ENCODE results near the gene PIAS1.

Gene PIAS1

DNA sequence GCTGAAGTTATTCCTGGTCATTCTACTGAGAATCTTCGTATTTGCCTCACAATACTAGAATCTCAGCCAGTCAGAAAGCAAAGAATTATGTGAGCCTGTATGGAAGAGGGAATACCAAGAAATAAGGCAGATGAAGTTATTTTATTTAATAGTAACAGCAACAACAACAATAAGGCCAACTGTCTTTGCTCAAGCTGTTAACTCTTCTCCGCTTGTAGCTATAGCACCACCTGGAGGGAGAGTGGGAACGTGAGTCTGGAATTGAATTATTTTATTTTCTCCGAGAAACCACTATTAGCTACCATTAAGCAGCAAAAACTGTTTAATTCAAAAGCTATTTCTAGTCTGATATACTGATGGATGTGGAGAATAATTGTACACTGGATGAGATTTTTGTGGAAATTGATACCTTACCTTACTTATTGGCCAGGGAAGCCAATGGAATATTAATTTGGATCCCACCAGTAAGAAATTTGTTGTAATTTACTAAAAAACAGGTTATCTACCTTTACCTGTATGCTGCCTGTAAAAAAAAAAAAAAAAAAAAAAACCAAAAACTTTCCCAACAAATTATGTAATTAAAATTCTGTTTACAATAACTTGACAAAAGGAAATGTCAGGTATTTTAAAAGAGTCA is 100.9 kb downstream of the PIAS1 start:
- Histone ChIP-seq H3F3A (ENCODE audit: insufficient read depth, low read length) (peaks cover 10% of the 10 kb centered on the region; the same call in 1 of the 2 replicates), H3K9me2 (replicated peaks; ENCODE audit: insufficient read depth, low read length) (no peaks in the 10 kb centered on the region), H3K27ac (ENCODE audit: low read length) (no peak overlapping the region), H3K9ac (ENCODE audit: low read length) (no peak overlapping the region), H4K20me1 (ENCODE audit: insufficient read depth, low read length) (no peaks in the 10 kb centered on the region), H3K36me3 (replicated peaks; ENCODE audit: insufficient read depth, low read length) (peaks cover 4% of the 10 kb centered on the region; the same call in 1 of the 2 replicates), H2AFZ (ENCODE audit: low read length) (no peak overlapping the region), H3K4me2 (ENCODE audit: low read depth, low read length) (no peak overlapping the region), H3K79me2 (ENCODE audit: low read length) (peaks cover 31% of the 10 kb centered on the region), H3K27me3 (replicated peaks; ENCODE audit: insufficient read depth, low read length) (no peaks in the 10 kb centered on the region), H3K4me1 (ENCODE audit: low read length) (peaks cover 18% of the 10 kb centered on the region), H3K4me3 (ENCODE audit: low read length) (no peak overlapping the region), H3K9me3 (replicated peaks; ENCODE audit: insufficient read depth, low read length) (no peaks in the 10 kb centered on the region)
- peak; percentile 61 for DNase-seq
- TF ChIP-seq, protein P1, sequence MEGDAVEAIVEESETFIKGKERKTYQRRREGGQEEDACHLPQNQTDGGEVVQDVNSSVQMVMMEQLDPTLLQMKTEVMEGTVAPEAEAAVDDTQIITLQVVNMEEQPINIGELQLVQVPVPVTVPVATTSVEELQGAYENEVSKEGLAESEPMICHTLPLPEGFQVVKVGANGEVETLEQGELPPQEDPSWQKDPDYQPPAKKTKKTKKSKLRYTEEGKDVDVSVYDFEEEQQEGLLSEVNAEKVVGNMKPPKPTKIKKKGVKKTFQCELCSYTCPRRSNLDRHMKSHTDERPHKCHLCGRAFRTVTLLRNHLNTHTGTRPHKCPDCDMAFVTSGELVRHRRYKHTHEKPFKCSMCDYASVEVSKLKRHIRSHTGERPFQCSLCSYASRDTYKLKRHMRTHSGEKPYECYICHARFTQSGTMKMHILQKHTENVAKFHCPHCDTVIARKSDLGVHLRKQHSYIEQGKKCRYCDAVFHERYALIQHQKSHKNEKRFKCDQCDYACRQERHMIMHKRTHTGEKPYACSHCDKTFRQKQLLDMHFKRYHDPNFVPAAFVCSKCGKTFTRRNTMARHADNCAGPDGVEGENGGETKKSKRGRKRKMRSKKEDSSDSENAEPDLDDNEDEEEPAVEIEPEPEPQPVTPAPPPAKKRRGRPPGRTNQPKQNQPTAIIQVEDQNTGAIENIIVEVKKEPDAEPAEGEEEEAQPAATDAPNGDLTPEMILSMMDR (IDR thresholded peaks at IDR 0.05; ENCODE audit: low read length), result peak; percentile 83
- no peak for TF ChIP-seq EZH2 (optimal IDR thresholded peaks at IDR 0.05; ENCODE audit: low read depth, low read length)

DNA sequence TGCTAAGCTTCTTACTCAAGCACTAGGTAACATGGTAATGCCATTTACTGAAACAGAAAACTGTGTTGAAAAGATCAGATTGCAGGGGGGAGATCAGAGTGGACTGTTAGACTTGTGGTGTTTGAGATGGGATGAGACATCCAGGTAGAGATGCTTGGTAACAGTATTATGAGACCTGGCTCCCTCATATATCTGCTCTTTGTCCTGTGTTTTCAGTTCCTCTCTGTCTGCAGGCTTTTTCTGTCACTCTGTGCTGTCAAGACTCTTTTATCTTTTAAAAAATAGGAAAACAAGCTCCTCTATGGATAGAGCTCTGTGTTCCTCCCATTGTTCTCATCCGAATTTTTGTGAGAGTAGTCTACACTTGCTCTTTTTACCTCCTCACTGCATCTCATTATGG is 103.0 kb downstream of the PIAS1 start:
- Histone ChIP-seq H2AFZ (ENCODE audit: low read length) (no peak overlapping the region), H3K36me3 (replicated peaks; ENCODE audit: insufficient read depth, low read length) (peaks cover 4% of the 10 kb centered on the region; the same call in 1 of the 2 replicates), H3K4me3 (ENCODE audit: low read length) (no peak overlapping the region), H3K79me2 (ENCODE audit: low read length) (peaks cover 33% of the 10 kb centered on the region), H3K9ac (ENCODE audit: low read length) (no peak overlapping the region), H3K4me2 (ENCODE audit: low read depth, low read length) (no peak overlapping the region), H3K9me2 (replicated peaks; ENCODE audit: insufficient read depth, low read length) (no peaks in the 10 kb centered on the region), H3K4me1 (ENCODE audit: low read length) (peaks cover 12% of the 10 kb centered on the region), H3K9me3 (replicated peaks; ENCODE audit: insufficient read depth, low read length) (no peaks in the 10 kb centered on the region), H3F3A (ENCODE audit: insufficient read depth, low read length) (peaks cover 10% of the 10 kb centered on the region; the same call in 1 of the 2 replicates), H3K27me3 (replicated peaks; ENCODE audit: insufficient read depth, low read length) (no peaks in the 10 kb centered on the region), H3K27ac (ENCODE audit: low read length) (no peak overlapping the region), H4K20me1 (ENCODE audit: insufficient read depth, low read length) (no peaks in the 10 kb centered on the region)
- TF ChIP-seq EZH2phosphoT487 (IDR thresholded peaks at IDR 0.05; ENCODE audit: low read length) (no peak), EZH2 (optimal IDR thresholded peaks at IDR 0.05; ENCODE audit: low read depth, low read length) (no peak)
- TF ChIP-seq, protein P1 (IDR thresholded peaks at IDR 0.05; ENCODE audit: low read length), result no peak
- no peak for DNase-seq

DNA sequence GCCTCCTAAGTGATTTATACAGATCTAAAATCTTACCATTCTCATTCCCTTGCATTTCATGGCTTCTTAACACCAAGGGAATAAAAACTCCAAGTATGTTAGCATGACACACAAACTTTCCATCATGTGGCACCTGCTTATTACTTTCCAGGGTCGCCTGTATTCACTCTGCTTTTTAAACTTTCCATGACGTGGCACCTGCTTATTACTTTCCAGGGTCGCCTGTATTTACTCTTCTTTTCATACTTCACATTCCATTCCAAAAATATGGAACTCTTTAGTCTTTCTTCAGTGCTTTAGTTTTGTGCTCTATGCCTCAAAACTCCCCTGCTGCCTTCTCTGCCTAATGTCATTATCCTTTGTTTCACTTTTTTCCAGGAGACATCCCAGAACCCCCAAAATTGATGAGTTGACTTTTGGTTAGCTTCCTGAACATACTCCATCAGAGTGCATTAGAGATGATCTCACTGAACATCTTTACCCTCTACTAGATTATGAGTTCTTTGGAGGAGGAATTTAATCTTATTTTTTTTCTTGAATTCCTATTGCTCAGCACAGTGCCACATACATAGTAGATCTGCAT is 104.0 kb downstream of the PIAS1 start:
- Histone ChIP-seq H3K27ac (ENCODE audit: low read length) (no peak overlapping the region), H3K9me3 (replicated peaks; ENCODE audit: insufficient read depth, low read length) (no peaks in the 10 kb centered on the region), H3K9ac (ENCODE audit: low read length) (no peak overlapping the region), H2AFZ (ENCODE audit: low read length) (no peak overlapping the region), H3K27me3 (replicated peaks; ENCODE audit: insufficient read depth, low read length) (no peaks in the 10 kb centered on the region), H4K20me1 (ENCODE audit: insufficient read depth, low read length) (no peaks in the 10 kb centered on the region), H3K4me3 (ENCODE audit: low read length) (no peak overlapping the region), H3K4me2 (ENCODE audit: low read depth, low read length) (no peak overlapping the region), H3K36me3 (replicated peaks; ENCODE audit: insufficient read depth, low read length) (no peaks in the 10 kb centered on the region; the same call in 1 of the 2 replicates), H3K4me1 (ENCODE audit: low read length) (peaks cover 12% of the 10 kb centered on the region), H3F3A (ENCODE audit: insufficient read depth, low read length) (peaks cover 7% of the 10 kb centered on the region; the same call in 1 of the 2 replicates), H3K9me2 (replicated peaks; ENCODE audit: insufficient read depth, low read length) (no peaks in the 10 kb centered on the region), H3K79me2 (ENCODE audit: low read length) (peaks cover 24% of the 10 kb centered on the region)
- no peak for TF ChIP-seq EZH2phosphoT487 (IDR thresholded peaks at IDR 0.05; ENCODE audit: low read length)
- TF ChIP-seq, protein P1 (IDR thresholded peaks at IDR 0.05; ENCODE audit: low read length), result no peak
- no peak for TF ChIP-seq EZH2 (optimal IDR thresholded peaks at IDR 0.05; ENCODE audit: low read depth, low read length)
- DNase-seq, result no peak
